Neuronal stem cell (in vitro differentiated cells): ENCODE data around the gene POLDIP2.

Experiments used
- DNase-seq: peaks from one replicate; pipeline ENCODE4 v3.0.0-alpha.2; 2013; ENCODE audit warnings: low spot score
- H2AFZ ChIP-seq: one replicate; pipeline ENCODE4 v1.6.1; 2013; ENCODE audit warnings: mild to moderate bottlenecking, low read length, inconsistent platforms
- H2AK5ac ChIP-seq: 2 replicates; pipeline ENCODE4 v1.6.1; 2013; ENCODE audit warnings: low read depth, mild to moderate bottlenecking, inconsistent platforms, low read length, moderate library complexity, mixed read lengths
- H2BK120ac ChIP-seq: 2 replicates; pipeline ENCODE4 v1.6.1; 2013; ENCODE audit warnings: low read depth, mild to moderate bottlenecking, inconsistent platforms, low read length, moderate library complexity, mixed read lengths
- H2BK12ac ChIP-seq: one replicate; pipeline ENCODE4 v1.6.1; 2013; ENCODE audit warnings: low read length, inconsistent platforms
- H2BK15ac ChIP-seq: 2 replicates; pipeline ENCODE4 v1.6.1; 2013; ENCODE audit warnings: mild to moderate bottlenecking, low read length, inconsistent platforms, mixed read lengths
- H2BK5ac ChIP-seq: one replicate; pipeline ENCODE4 v1.6.1; 2013; ENCODE audit warnings: inconsistent platforms, mild to moderate bottlenecking, low read length, moderate library complexity
- H3K14ac ChIP-seq: one replicate; pipeline ENCODE4 v1.6.1; 2013; ENCODE audit warnings: low read length, inconsistent platforms
- H3K18ac ChIP-seq: 2 replicates; pipeline ENCODE4 v1.6.1; 2013; ENCODE audit warnings: low read length, inconsistent platforms
- H3K23ac ChIP-seq: 2 replicates; pipeline ENCODE4 v1.6.1; 2013; ENCODE audit warnings: low read depth, mild to moderate bottlenecking, mixed read lengths, low read length, inconsistent platforms; ENCODE audit not compliant: poor library complexity
- H3K27ac ChIP-seq: replicated peaks from 3 replicates; pipeline ENCODE4 v1.5.1; 2013; ENCODE audit warnings: low read length, inconsistent platforms
- H3K27me3 ChIP-seq, 3 experiments: 2 replicates each; pipeline ENCODE4 v1.6.1; 2013; ENCODE audit warnings: low read length in 3 of 3, mild to moderate bottlenecking in 2 of 3, inconsistent platforms in 1 of 3, low read depth in 1 of 3, mixed read lengths in 1 of 3, moderate library complexity in 1 of 3; ENCODE audit not compliant: control insufficient read depth in 3 of 3, insufficient read depth in 3 of 3
- H3K36me3 ChIP-seq, 2 donors: replicated peaks in 1 of 2; 2 replicates each; pipeline ENCODE4 v1.6.1; 2013; ENCODE audit warnings: low read length in 2 of 2; ENCODE audit not compliant: control insufficient read depth in 2 of 2, insufficient read depth in 2 of 2
- H3K4ac ChIP-seq: 2 replicates; pipeline ENCODE4 v1.6.1; 2013; ENCODE audit warnings: inconsistent platforms, mild to moderate bottlenecking, low read length, moderate library complexity
- H3K4me1 ChIP-seq, 2 donors: 1 replicate in 1 of 2; 2 replicates in 1 of 2; pipeline ENCODE4 v1.6.1; 2013; ENCODE audit warnings: low read length in 2 of 2, low read depth in 1 of 2; ENCODE audit not compliant: control insufficient read depth in 2 of 2, insufficient read depth in 1 of 2
- H3K4me2 ChIP-seq: one replicate; pipeline ENCODE4 v1.6.1; 2013; ENCODE audit warnings: mild to moderate bottlenecking, low read length, inconsistent platforms; ENCODE audit not compliant: insufficient read depth, poor library complexity, severe bottlenecking
- H3K4me3 ChIP-seq, 2 donors: 2 replicates each; pipeline ENCODE4 v1.5.1; 2013; ENCODE audit warnings: low read length in 2 of 2, mild to moderate bottlenecking in 2 of 2, inconsistent platforms in 1 of 2, moderate library complexity in 1 of 2
- H3K79me1 ChIP-seq: one replicate; pipeline ENCODE4 v1.6.1; 2013; ENCODE audit warnings: low read depth, mild to moderate bottlenecking, inconsistent platforms, low read length, moderate library complexity
- H3K9ac ChIP-seq: one replicate; pipeline ENCODE4 v1.6.1; 2013; ENCODE audit warnings: mild to moderate bottlenecking, low read depth, low read length, inconsistent platforms; ENCODE audit not compliant: poor library complexity
- H3K9me3 ChIP-seq, 2 donors: replicated peaks in 1 of 2; 2 replicates each; pipeline versions ENCODE3 to v1.6.1; 2013; ENCODE audit warnings: low read length in 2 of 2, mild to moderate bottlenecking in 2 of 2, inconsistent platforms in 1 of 2, low read depth in 1 of 2, mixed read lengths in 1 of 2, moderate library complexity in 1 of 2; ENCODE audit not compliant: control insufficient read depth in 2 of 2, insufficient read depth in 1 of 2
- H4K8ac ChIP-seq: one replicate; pipeline ENCODE4 v1.6.1; 2013; ENCODE audit warnings: low read depth, mild to moderate bottlenecking, inconsistent platforms, low read length, moderate library complexity
- H4K91ac ChIP-seq: one replicate; pipeline ENCODE4 v1.6.1; 2013; ENCODE audit warnings: low read length, low read depth, mild to moderate bottlenecking, inconsistent platforms; ENCODE audit not compliant: poor library complexity
- WGBS, 2 donors: extraction: QIAGEN DNeasy Blood & Tissue Kit; methylation state at CpG; one replicate each; pipeline ENCODE4 v1.1.7; 2013; ENCODE audit warnings: missing lambda C conversion rate in 2 of 2, mixed read lengths in 1 of 2; ENCODE audit not compliant: insufficient read length in 2 of 2, insufficient replicate concordance in 1 of 2; ENCODE audit errors: extremely low coverage in 2 of 2; 5-methylcytosine and 5-hydroxymethylcytosine counted together

The POLDIP2 gene

GRCh38 chr17:28369684-28370034 is 12.3 kb upstream of the POLDIP2 start:
- Histone ChIP-seq H2BK5ac (peak overlapping the region; percentile 47), H3K27me3 (peaks cover 0 to 16% (median 0%) of the 10 kb centered on the region in 3 experiments), H3K9me3 (no peaks in the 10 kb centered on the region), H3K4me1 (peaks cover 24 to 25% of the 10 kb centered on the region in 2 donors), H2BK12ac (no peak overlapping the region), H3K14ac (peak overlapping the region; percentile 6), H2BK15ac (peak overlapping the region; percentile 69), H3K27ac (peak overlapping the region; percentile 64), H4K91ac (no peak overlapping the region), H3K79me1 (peaks cover 3% of the 10 kb centered on the region), H4K8ac (no peak overlapping the region), H3K4me2 (no peak overlapping the region), H3K18ac (peak overlapping the region; percentile 20), H2AK5ac (peak overlapping the region; percentile 86), H3K4me3 (no peak overlapping the region), H2AFZ (peak overlapping the region; percentile 48), H3K9ac (no peak overlapping the region), H3K36me3 (peaks cover under 1 to 10% of the 10 kb centered on the region in 2 donors), H3K23ac (no peak overlapping the region), H2BK120ac (no peak overlapping the region), H3K4ac (no peak overlapping the region)
- DNase-seq: no peak
- no CpG with 5 or more reads among the region's 10 CpGs for WGBS, 2 donors

GRCh38 chr17:28368915-28369683 is 11.8 kb upstream of the POLDIP2 start:
- Histone ChIP-seq H3K79me1 (no peaks in the 10 kb centered on the region), H3K18ac (no peak overlapping the region), H2BK120ac (no peak overlapping the region), H3K36me3 (peaks cover 2 to 9% of the 10 kb centered on the region in 2 donors), H3K9me3 (no peaks in the 10 kb centered on the region), H2BK15ac (no peak overlapping the region), H3K4me3 (no peak overlapping the region), H2BK5ac (no peak overlapping the region), H2AK5ac (peak overlapping the region; percentile 86), H2AFZ (no peak overlapping the region), H4K91ac (no peak overlapping the region), H3K27ac (no peak overlapping the region), H2BK12ac (no peak overlapping the region), H4K8ac (no peak overlapping the region), H3K4me2 (no peak overlapping the region), H3K27me3 (peaks cover 0 to 16% (median 0%) of the 10 kb centered on the region in 3 experiments), H3K4me1 (peaks cover 24 to 25% of the 10 kb centered on the region in 2 donors), H3K14ac (no peak overlapping the region), H3K9ac (no peak overlapping the region), H3K4ac (no peak overlapping the region), H3K23ac (no peak overlapping the region)
- no CpG with 5 or more reads among the region's 23 CpGs for WGBS, 2 donors
- DNase-seq: no peak

GRCh38 chr17:28368306-28368831 is 11.0 kb upstream of the POLDIP2 start:
- Histone ChIP-seq H3K14ac (no peak overlapping the region), H3K79me1 (no peaks in the 10 kb centered on the region), H2AFZ (no peak overlapping the region), H4K8ac (no peak overlapping the region), H2BK120ac (no peak overlapping the region), H3K9me3 (no peaks in the 10 kb centered on the region), H3K18ac (no peak overlapping the region), H2BK12ac (no peak overlapping the region), H3K4ac (no peak overlapping the region), H2AK5ac (no peak overlapping the region), H2BK15ac (no peak overlapping the region), H3K4me1 (peaks cover 22 to 25% of the 10 kb centered on the region in 2 donors), H3K4me3 (no peak overlapping the region), H3K27me3 (peaks cover 0 to 13% (median 0%) of the 10 kb centered on the region in 3 experiments), H3K4me2 (no peak overlapping the region), H4K91ac (no peak overlapping the region), H3K36me3 (peaks cover 3 to 14% of the 10 kb centered on the region in 2 donors), H2BK5ac (no peak overlapping the region), H3K9ac (no peak overlapping the region), H3K23ac (no peak overlapping the region), H3K27ac (no peak overlapping the region)
- no CpG with 5 or more reads among the region's 5 CpGs for WGBS, 2 donors
- no peak for DNase-seq

GRCh38 chr17:28367641-28368305 is 10.4 kb upstream of the POLDIP2 start:
- no peak overlapping the region for H3K4ac ChIP-seq
- H3K4me2 ChIP-seq: no peak overlapping the region
- no CpG with 5 or more reads among the region's 21 CpGs for WGBS, 2 donors

More at GRCh38 chr17:28367641-28368305, 10.4 kb upstream of the POLDIP2 start:
- no peak overlapping the region for H3K23ac ChIP-seq
- H2BK120ac ChIP-seq: no peak overlapping the region
- H3K4me3 ChIP-seq: no peak overlapping the region
- peaks cover 0 to 7% (median 0%) of the 10 kb centered on the region in 3 experiments for H3K27me3 ChIP-seq
- H3K4me1 ChIP-seq: peaks cover 17 to 21% of the 10 kb centered on the region in 2 donors
- no peak overlapping the region for H3K18ac ChIP-seq
- H3K36me3 ChIP-seq: peaks cover 3 to 20% of the 10 kb centered on the region in 2 donors
- no peak for DNase-seq
- H2BK15ac ChIP-seq: no peak overlapping the region
- no peak overlapping the region for H2AK5ac ChIP-seq
- H2BK5ac ChIP-seq: no peak overlapping the region
- no peak overlapping the region for H4K91ac ChIP-seq
- no peak overlapping the region for H3K14ac ChIP-seq
- no peak overlapping the region for H3K9ac ChIP-seq
- H4K8ac ChIP-seq: no peak overlapping the region
- no peak overlapping the region for H2BK12ac ChIP-seq
- no peak overlapping the region for H2AFZ ChIP-seq
- H3K79me1 ChIP-seq: no peaks in the 10 kb centered on the region
- no peaks in the 10 kb centered on the region for H3K9me3 ChIP-seq
- no peak overlapping the region for H3K27ac ChIP-seq
